Measurements from ENCODE around the gene KIAA1191. TPM values are rescaled to one million over a fixed set of nuclear protein-coding genes. Genes with fewer than 3 reads are reported as not detected.
A peak's percentile ranks its signal among the peaks of the same experiment; 100 is the strongest.

KIAA1191 gene
- total and polyA plus RNA-seq, 9 of the 15 experiments (the other 6 are each of a cell fraction or from before 2014, with no cell fraction given): 31.0 to 80.2 (median 45.7) TPM

- TF ChIP-seq ARNT (IDR thresholded peaks at IDR 0.05) (no peak), ZNF586 (CRISPR knock-in tag; conservative IDR thresholded peaks at IDR 0.05) (no peak), ZNF274 (IDR thresholded peaks at IDR 0.05; ENCODE audit: borderline replicate concordance, low read depth, low read length) (no peak), NR1H2 (CRISPR knock-in tag; IDR thresholded peaks at IDR 0.05) (no peak), BRD4 (IDR thresholded peaks at IDR 0.05) (no peak; the same call in 1 of the 2 replicates), GMEB1 (CRISPR knock-in tag; IDR thresholded peaks at IDR 0.05) (no peak), ZNF551 (CRISPR knock-in tag; IDR thresholded peaks at IDR 0.05) (no peak), KLF13 (tag; IDR thresholded peaks at IDR 0.05; ENCODE audit: borderline replicate concordance, low read depth) (no peak), STAG1 (CRISPR knock-in tag; IDR thresholded peaks at IDR 0.05; ENCODE audit: borderline replicate concordance) (no peak), CEBPB (tag; IDR thresholded peaks at IDR 0.05) (no peak), SP2 (IDR thresholded peaks at IDR 0.05; ENCODE audit: extremely low read depth, low read depth, low read length, poor library complexity, severe bottlenecking) (no peak), HLTF (IDR thresholded peaks at IDR 0.05) (no peak), CLOCK (CRISPR knock-in tag; IDR thresholded peaks at IDR 0.05; ENCODE audit: borderline replicate concordance) (no peak), CTCFL (IDR thresholded peaks at IDR 0.05; ENCODE audit: borderline replicate concordance, insufficient read depth, low read depth, low read length, poor library complexity, severe bottlenecking) (no peak), RCOR1 (IDR thresholded peaks at IDR 0.05; ENCODE audit: borderline replicate concordance in 1 of 2, low read depth in 2 of 2, low read length in 2 of 2) (0 out of 4 replicates have a peak, but pooled peaks of 1 of the 2 experiments have one; percentile 5)
- TF ChIP-seq, protein P1, sequence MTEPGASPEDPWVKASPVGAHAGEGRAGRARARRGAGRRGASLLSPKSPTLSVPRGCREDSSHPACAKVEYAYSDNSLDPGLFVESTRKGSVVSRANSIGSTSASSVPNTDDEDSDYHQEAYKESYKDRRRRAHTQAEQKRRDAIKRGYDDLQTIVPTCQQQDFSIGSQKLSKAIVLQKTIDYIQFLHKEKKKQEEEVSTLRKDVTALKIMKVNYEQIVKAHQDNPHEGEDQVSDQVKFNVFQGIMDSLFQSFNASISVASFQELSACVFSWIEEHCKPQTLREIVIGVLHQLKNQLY (CRISPR knock-in tag; conservative IDR thresholded peaks at IDR 0.05): no peak
- TF ChIP-seq, protein P2, sequence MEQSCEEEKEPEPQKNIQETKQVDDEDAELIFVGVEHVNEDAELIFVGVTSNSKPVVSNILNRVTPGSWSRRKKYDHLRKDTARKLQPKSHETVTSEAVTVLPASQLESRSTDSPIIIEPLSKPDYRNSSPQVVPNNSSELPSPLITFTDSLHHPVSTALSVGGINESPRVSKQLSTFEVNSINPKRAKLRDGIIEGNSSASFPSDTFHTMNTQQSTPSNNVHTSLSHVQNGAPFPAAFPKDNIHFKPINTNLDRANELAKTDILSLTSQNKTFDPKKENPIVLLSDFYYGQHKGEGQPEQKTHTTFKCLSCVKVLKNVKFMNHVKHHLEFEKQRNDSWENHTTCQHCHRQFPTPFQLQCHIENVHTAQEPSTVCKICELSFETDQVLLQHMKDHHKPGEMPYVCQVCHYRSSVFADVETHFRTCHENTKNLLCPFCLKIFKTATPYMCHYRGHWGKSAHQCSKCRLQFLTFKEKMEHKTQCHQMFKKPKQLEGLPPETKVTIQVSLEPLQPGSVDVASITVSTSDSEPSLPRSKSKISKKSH (CRISPR knock-in tag; IDR thresholded peaks at IDR 0.05): no peak
Measured at GRCh38 chr5:176389135-176390123, 27.9 kb upstream of the KIAA1191 start (continued).
